Retinal pigment epithelial cell (primary cell): ENCODE data around the gene KIFC3.
A peak's percentile ranks its signal among the peaks of the same experiment; 100 is the strongest.

ENCODE experiments used
- DNase-seq: peaks from one replicate; pipeline ENCODE4 v3.0.0-alpha.2; 2010; ENCODE audit warnings: low read depth
- H3K4me3 ChIP-seq: 2 replicates; pipeline ENCODE4 v1.5.1; 2011; ENCODE audit warnings: mild to moderate bottlenecking, low read length, control low read depth, moderate library complexity
- TF ChIP-seq, protein P1 (sequence below): conservative IDR thresholded peaks from 2 replicates; pipeline ENCODE4 v1.5.1; 2011; ENCODE audit warnings: low read depth, low read length, control low read depth, inconsistent platforms

The KIFC3 gene

DNA sequence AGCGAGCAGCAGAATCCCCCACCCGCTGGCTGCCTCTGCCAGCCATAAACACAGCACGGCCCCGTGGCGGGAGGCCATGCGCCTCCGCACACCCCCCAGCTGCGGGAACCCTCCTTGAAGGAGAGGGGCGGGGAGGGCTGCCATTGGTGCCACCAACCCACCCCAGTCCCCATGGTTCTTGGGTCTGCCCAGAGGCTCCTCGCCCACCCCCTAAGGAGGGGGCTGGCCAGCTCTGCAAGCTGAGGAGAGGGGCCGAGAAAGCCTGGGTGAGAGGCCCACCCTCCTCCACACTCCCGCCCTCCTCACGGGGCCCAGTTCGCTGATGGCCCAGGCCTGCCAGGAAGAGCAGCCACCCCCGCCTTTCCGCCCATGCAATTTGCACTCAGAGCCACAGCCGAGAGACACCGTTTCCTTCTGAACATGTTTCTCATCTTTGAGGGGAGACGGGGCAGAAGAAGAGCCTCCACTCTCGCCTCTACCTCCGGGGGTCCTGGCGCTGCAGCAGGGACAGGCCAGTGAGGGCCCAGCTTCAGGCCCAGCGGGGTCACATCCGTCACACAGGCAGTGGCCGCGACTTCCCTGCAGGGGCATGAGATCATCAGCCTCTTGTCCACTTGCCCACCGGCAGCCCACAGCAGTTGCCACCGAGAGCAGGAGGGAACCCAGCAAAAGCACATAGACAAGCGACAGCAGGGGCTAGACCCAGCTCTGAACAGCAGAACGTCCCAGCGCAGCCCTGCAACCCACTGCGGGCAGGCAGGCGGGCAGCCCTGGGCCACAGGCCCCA, 43.8 kb downstream of the KIFC3 start:
- no peak for DNase-seq
- TF ChIP-seq, protein P1, sequence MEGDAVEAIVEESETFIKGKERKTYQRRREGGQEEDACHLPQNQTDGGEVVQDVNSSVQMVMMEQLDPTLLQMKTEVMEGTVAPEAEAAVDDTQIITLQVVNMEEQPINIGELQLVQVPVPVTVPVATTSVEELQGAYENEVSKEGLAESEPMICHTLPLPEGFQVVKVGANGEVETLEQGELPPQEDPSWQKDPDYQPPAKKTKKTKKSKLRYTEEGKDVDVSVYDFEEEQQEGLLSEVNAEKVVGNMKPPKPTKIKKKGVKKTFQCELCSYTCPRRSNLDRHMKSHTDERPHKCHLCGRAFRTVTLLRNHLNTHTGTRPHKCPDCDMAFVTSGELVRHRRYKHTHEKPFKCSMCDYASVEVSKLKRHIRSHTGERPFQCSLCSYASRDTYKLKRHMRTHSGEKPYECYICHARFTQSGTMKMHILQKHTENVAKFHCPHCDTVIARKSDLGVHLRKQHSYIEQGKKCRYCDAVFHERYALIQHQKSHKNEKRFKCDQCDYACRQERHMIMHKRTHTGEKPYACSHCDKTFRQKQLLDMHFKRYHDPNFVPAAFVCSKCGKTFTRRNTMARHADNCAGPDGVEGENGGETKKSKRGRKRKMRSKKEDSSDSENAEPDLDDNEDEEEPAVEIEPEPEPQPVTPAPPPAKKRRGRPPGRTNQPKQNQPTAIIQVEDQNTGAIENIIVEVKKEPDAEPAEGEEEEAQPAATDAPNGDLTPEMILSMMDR: no peak
- no peak overlapping the region for H3K4me3 ChIP-seq

- no peak overlapping the region for H3K4me3 ChIP-seq
- DNase-seq: no peak
- TF ChIP-seq, protein P1: no peak
Measured at GRCh38 chr16:57757883-57758282, 44.4 kb downstream of the KIFC3 start.

DNA sequence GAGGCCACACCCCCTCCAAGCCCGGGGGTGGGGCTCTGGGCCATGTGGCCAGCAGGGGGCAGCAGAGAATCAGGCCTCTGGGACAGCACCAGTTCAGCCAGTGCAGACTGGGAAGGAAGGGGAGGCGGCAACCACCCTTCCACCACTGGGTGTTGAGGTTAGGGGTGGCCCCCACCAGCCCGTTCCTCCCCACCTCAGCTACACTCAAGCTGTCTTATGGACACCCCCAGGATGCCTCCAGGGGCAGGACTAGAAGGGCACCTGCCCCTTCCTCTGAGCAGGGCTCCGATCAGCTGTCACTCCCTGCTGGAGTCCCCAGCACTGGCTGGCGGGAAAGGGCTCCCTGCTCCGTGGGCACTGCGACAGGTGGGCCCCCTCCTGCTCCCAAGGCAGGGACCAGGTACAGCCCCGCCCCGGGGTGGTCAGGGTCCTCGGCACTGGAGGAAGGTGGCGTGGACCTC, 44.9 kb downstream of the KIFC3 start:
- no peak for DNase-seq
- TF ChIP-seq, protein P1: peak; percentile 96
- no peak overlapping the region for H3K4me3 ChIP-seq

DNA sequence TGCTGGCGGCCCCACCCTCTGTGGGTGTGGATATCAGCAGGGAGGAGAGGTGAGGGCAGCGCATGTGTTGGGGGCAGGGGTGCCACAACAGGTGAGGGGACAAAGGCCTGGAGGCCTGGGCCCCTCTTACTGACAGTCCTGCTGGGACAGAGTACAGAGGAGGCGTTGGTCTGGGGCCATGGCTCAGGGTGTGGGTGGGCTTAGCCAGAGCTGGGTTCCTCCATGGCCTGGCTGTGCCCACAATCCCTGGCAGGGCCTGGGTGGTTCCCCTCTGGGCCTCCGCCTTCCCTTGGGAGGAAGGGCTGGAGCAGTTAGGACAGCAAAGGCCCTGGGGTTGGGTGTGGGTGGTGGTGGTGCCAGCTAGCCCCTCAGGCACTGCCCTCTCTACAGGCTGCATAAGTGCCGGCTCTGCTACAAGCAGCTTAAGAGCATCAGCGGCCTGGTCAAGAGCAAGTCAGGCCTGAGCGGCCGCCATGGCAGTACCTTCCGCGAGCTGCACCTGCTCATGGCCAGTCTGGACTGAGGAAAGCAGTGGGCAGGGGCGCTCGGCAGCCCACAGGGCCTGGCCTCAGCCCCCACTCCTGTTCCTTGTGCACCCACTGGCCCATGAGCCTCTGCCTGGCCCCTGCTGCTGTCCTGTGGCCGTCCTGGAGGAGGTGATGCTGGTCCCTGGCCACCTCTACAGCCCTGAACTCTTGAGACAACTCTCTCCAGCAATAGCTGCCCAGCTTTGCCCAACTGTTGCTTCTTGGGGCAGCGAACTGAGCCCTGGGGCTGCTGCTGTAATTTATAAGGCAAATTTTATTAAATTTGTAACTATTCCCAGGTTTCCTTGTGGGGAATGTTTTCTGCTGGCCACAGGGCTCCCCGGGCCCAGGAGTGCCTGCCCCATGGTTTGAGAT, 45.6 kb downstream of the KIFC3 start:
- H3K4me3 ChIP-seq: no peak overlapping the region
- no peak for DNase-seq
- TF ChIP-seq, protein P1: no peak

DNA sequence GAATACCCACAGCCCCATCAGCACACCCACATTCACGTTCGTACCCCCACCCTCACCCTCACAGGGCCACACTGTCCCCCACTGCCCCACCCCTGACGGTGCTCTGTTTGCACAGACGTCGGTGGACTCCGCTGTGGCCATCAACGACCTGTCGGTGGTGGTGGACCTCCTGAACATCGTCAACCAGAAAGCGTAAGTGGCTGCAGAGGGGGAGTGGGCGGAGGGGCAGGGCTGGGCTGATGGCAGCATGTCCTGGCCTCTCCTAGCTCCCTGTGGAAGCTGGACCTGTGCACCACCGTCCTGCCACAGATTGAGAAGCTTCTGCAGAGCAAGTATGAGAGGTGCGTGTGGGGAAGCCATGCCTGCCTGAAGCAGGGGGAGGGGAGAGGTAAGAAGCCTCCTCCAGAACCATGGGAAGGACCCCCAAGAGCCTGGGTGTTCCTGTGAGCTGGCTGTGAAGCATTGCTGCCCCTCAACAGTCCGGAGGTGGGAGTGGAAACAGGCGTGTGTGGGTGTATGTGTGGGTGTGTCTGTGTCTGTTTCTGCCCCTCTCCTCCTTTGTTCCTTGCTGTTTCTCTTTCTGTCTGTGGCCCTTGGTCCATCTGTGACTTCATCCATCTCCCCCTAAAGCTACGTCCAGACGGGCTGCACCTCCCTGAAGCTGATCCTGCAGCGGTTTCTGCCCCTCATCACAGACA, 46.4 kb downstream of the KIFC3 start:
- TF ChIP-seq, protein P1: no peak
- DNase-seq: no peak
- H3K4me3 ChIP-seq: no peak overlapping the region

DNA sequence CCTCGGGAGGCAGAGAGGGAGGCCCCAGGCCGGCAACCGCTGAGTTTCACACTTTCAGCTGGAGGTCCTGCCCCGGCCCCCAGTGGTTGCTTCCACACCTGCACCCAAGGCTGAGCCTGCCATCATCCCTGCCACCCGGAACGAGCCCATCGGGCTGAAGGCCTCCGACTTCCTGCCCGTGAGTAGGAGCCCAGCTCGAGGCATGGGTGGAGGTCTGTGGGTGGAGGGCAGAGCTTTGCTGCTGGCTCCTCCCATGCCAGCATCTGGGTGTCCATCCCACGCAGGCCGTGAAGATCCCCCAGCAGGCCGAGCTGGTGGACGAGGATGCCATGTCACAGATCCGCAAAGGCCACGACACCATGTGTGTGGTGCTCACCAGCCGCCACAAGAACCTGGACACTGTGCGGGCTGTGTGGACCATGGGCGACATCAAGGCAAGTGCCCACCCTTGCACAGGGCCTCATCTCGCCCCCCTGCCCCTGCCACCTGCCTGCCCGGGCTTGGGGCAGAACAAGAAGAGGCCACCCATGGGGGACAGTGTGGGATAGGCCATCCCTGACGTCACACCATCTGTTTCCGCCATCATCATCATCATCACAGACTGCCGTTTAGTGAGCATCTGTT, 47.1 kb downstream of the KIFC3 start:
- DNase-seq: no peak
- no peak overlapping the region for H3K4me3 ChIP-seq
- TF ChIP-seq, protein P1: no peak
